SK-N-SH (cell line): ENCODE data around the gene EEF2K. TPM values are rescaled to one million over a fixed set of nuclear protein-coding genes. Genes with fewer than 3 reads are reported as not detected.

Experiments used
- CTCF ChIA-PET: fragments of 300-600, 350-600 bp; formaldehyde crosslinking; extraction: SDS; loops from one replicate; lab custom pipeline; 2021; lab: Yijun Ruan, JAX
- POLR2A ChIA-PET: fragments of 350-600 bp; sonication (Branson Sonifier 250); formaldehyde crosslinking; extraction: SDS; loops from one replicate; lab custom pipeline; 2020; ENCODE audit warnings: antibody characterized with exemption, inconsistent platforms; lab: Yijun Ruan, JAX
- DNase-seq: peaks from one replicate; pipeline ENCODE4 v3.0.0; 2012
- H2AFZ ChIP-seq: fragments of 200-600 bp; sonication (generic); 2 replicates; pipeline ENCODE4 v1.8.1; 2016; ENCODE audit warnings: antibody characterized with exemption, mild to moderate bottlenecking, low read depth
- H3F3A ChIP-seq: fragments of 200-600 bp; sonication (generic); replicated peaks from 2 replicates; pipeline ENCODE3; 2016; ENCODE audit warnings: antibody characterized with exemption, mild to moderate bottlenecking; ENCODE audit not compliant: insufficient read depth
- H3K27ac ChIP-seq, 2 experiments: fragments of 200-500 bp in 1 of 2; fragments of 200-600 bp in 1 of 2; sonication (Bioruptor generic) in 1 of 2; sonication (generic), shearing (Covaris generic) in 1 of 2; 2 replicates each; pipeline versions ENCODE4 v1.5.1 to v1.6.1; 2014 to 2016; ENCODE audit warnings: low read depth in 2 of 2, inconsistent platforms in 1 of 2, low read length in 1 of 2, mild to moderate bottlenecking in 1 of 2, mixed read lengths in 1 of 2
- H3K27me3 ChIP-seq: fragments of 200-600 bp; sonication (generic), shearing (Covaris generic); 2 replicates; pipeline ENCODE4 v1.6.1; 2016; ENCODE audit warnings: mixed run types; ENCODE audit not compliant: insufficient read depth
- H3K36me3 ChIP-seq, 2 experiments: fragments of 200-500 bp in 1 of 2; fragments of 200-600 bp in 1 of 2; sonication (Bioruptor generic) in 1 of 2; sonication (generic) in 1 of 2; replicated peaks in 1 of 2; 2 replicates each; pipeline versions ENCODE3 to v1.5.1; 2014 to 2016; ENCODE audit warnings: low read length in 1 of 2, mild to moderate bottlenecking in 1 of 2; ENCODE audit not compliant: insufficient read depth in 2 of 2, control insufficient read depth in 1 of 2
- H3K4me1 ChIP-seq, 2 experiments: fragments of 200-500 bp in 1 of 2; fragments of 200-600 bp in 1 of 2; sonication (Bioruptor generic) in 1 of 2; sonication (generic), shearing (Covaris generic) in 1 of 2; 2 replicates each; pipeline versions ENCODE4 v1.5.1 to v1.6.1; 2014 to 2016; ENCODE audit warnings: low read depth in 1 of 2, low read length in 1 of 2, mixed run types in 1 of 2; ENCODE audit not compliant: insufficient read depth in 2 of 2, control insufficient read depth in 1 of 2
- H3K4me2 ChIP-seq: fragments of 200-600 bp; sonication (generic), shearing (Covaris generic); 2 replicates; pipeline ENCODE4 v1.6.1; 2017; ENCODE audit warnings: mixed run types
- H3K4me3 ChIP-seq, 2 experiments: fragments of 200-500 bp in 1 of 2; fragments of 200-600 bp in 1 of 2; sonication (Bioruptor generic) in 1 of 2; sonication (generic), shearing (Covaris generic) in 1 of 2; 2 replicates each; pipeline versions ENCODE4 v1.5.1 to v1.8.1; 2014 to 2016; ENCODE audit warnings: low read depth in 2 of 2, inconsistent platforms in 1 of 2, low read length in 1 of 2, mild to moderate bottlenecking in 1 of 2, mixed read lengths in 1 of 2, moderate library complexity in 1 of 2
- H3K79me2 ChIP-seq: fragments of 200-600 bp; sonication (generic); 2 replicates; pipeline ENCODE4 v1.8.1; 2017; ENCODE audit warnings: mild to moderate bottlenecking; ENCODE audit not compliant: insufficient read depth
- H3K9ac ChIP-seq: fragments of 200-600 bp; sonication (generic); 2 replicates; pipeline ENCODE4 v1.6.1; 2017; ENCODE audit warnings: mixed run types
- H3K9me2 ChIP-seq: fragments of 200-600 bp; sonication (generic); 2 replicates; pipeline ENCODE4 v1.6.1; 2017; ENCODE audit warnings: mixed run types
- H3K9me3 ChIP-seq: fragments of 200-600 bp; sonication (generic); 2 replicates; pipeline ENCODE4 v1.6.1; 2017; ENCODE audit warnings: mixed run types, mild to moderate bottlenecking, moderate library complexity
- H4K20me1 ChIP-seq: fragments of 200-600 bp; sonication (generic); 2 replicates; pipeline ENCODE4 v1.6.1; 2017; ENCODE audit warnings: mild to moderate bottlenecking, mixed run types; ENCODE audit not compliant: insufficient read depth
- EZH2phosphoT487 ChIP-seq: fragments of 200-600 bp; sonication (generic); IDR thresholded peaks from 2 replicates; pipeline ENCODE4 v1.6.1; 2017; ENCODE audit warnings: low read depth, mixed run types, mild to moderate bottlenecking, antibody characterized with exemption, moderate library complexity, borderline replicate concordance
- FOSL2 ChIP-seq: IDR thresholded peaks from 2 replicates; pipeline ENCODE4 v1.4.0; 2012; ENCODE audit warnings: low read depth, mild to moderate bottlenecking, moderate library complexity, borderline replicate concordance
- FOXJ3 ChIP-seq: sonication (generic); formaldehyde crosslinking; IDR thresholded peaks from 2 replicates; pipeline ENCODE4 v1.5.1; 2020; ENCODE audit warnings: mild to moderate bottlenecking, missing genetic modification reagents
- FOXM1 ChIP-seq: IDR thresholded peaks from 2 replicates; pipeline ENCODE4 v1.4.0; 2012; ENCODE audit warnings: low read depth, mild to moderate bottlenecking
- JUND ChIP-seq: IDR thresholded peaks from 2 replicates; pipeline ENCODE4 v1.4.0; 2012
- PBX3 ChIP-seq: IDR thresholded peaks from 2 replicates; pipeline ENCODE4; 2012
- RFX5 ChIP-seq: IDR thresholded peaks from 2 replicates; pipeline ENCODE4 v1.6.1; 2012; ENCODE audit warnings: mild to moderate bottlenecking, improper control_type of control experiment, low read length
- RXRA ChIP-seq: IDR thresholded peaks from 2 replicates; pipeline ENCODE4 v1.4.0; 2012; ENCODE audit warnings: low read depth, mild to moderate bottlenecking, borderline replicate concordance
- TAF1 ChIP-seq: IDR thresholded peaks from 2 replicates; pipeline ENCODE4 v1.6.1; 2012; ENCODE audit warnings: low read depth, mild to moderate bottlenecking, low read length, moderate library complexity, borderline replicate concordance
- TCF12 ChIP-seq: IDR thresholded peaks from 2 replicates; pipeline ENCODE4 v1.4.0; 2012
- YY1 ChIP-seq: IDR thresholded peaks from 2 replicates; pipeline ENCODE4 v1.4.0; 2012; ENCODE audit warnings: low read depth, mild to moderate bottlenecking
- ZBTB33 ChIP-seq: IDR thresholded peaks from 2 replicates; pipeline ENCODE4 v1.4.0; 2012; ENCODE audit warnings: low read depth, borderline replicate concordance
- WGBS: methylation state at CpG from one replicate; pipeline ENCODE4 v1.1.6; 2017; ENCODE audit warnings: low lambda C conversion rate; 5-methylcytosine and 5-hydroxymethylcytosine counted together
- polyA plus RNA-seq, 3 experiments: library from polyadenylated mRNA; depleted of rRNA; stranded (reverse); fragments of >200 nt; gene quantifications; 2 replicates each; pipeline ENCODE4 v1.2.3, GENCODE V29; 2012
- TF ChIP-seq, protein P1 (sequence below): IDR thresholded peaks from 2 replicates; pipeline ENCODE4 v1.6.1; 2012; ENCODE audit warnings: mild to moderate bottlenecking, low read depth, low read length, moderate library complexity

The EEF2K gene
- polyA plus RNA-seq, 1 of the 3 experiments (the other 2 are of a cell fraction), result 8.0 TPM

DNA sequence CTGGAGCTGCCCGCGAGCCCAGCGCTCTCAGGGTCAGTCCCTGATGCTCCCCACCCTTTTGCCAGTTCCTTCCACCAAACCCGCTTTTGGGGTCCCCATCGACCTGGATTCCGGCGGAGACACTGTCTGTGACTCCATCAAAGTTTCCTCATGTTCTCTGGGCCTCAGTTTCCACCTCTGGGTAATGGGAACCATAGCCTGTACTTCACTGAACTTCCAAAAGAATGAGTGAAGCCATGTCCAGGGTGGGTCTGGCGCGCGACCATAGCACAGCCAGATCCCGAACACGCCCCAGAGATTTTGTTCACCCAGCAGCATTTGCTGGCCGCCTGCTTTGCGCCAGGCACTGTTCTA, 43.4 kb upstream of the EEF2K start:
- no peaks in the 10 kb centered on the region for H3K9me2 ChIP-seq
- ChIA-PET POLR2A (no interaction called here), CTCF (interaction anchor here (1.0 to 1.5 kb wide), 4 partner anchors 26 to 159 kb away, joined by 3 to 5 read pairs (median 3); no protein-coding TSS in a partner anchor)
- WGBS, result 18% methylated on average over 4 of the region's 14 CpGs
- H3K79me2 ChIP-seq, result no peaks in the 10 kb centered on the region
- H3K4me1 ChIP-seq, result no peaks in the 10 kb centered on the region; a peak in 1 of 4 replicates
- H3K27me3 ChIP-seq, result peaks cover 10% of the 10 kb centered on the region; the same call in 1 of the 2 replicates
- H2AFZ ChIP-seq, result no peak overlapping the region
- H3K27ac ChIP-seq, result no peak overlapping the region
- no peaks in the 10 kb centered on the region for H3K9me3 ChIP-seq
- H3K4me3 ChIP-seq, result peak overlapping the region in 1 of 2 experiments; percentile 13; a peak in 1 of 4 replicates
- no peak overlapping the region for H3K4me2 ChIP-seq
- no peak overlapping the region for H3K9ac ChIP-seq
- TF ChIP-seq ZBTB33 (no peak), YY1 (no peak), FOSL2 (no peak), FOXJ3 (CRISPR knock-in tag) (no peak), RFX5 (no peak), EZH2phosphoT487 (no peak), RXRA (no peak), TCF12 (no peak), JUND (no peak), PBX3 (no peak), FOXM1 (no peak), TAF1 (no peak)
- TF ChIP-seq, protein P1, sequence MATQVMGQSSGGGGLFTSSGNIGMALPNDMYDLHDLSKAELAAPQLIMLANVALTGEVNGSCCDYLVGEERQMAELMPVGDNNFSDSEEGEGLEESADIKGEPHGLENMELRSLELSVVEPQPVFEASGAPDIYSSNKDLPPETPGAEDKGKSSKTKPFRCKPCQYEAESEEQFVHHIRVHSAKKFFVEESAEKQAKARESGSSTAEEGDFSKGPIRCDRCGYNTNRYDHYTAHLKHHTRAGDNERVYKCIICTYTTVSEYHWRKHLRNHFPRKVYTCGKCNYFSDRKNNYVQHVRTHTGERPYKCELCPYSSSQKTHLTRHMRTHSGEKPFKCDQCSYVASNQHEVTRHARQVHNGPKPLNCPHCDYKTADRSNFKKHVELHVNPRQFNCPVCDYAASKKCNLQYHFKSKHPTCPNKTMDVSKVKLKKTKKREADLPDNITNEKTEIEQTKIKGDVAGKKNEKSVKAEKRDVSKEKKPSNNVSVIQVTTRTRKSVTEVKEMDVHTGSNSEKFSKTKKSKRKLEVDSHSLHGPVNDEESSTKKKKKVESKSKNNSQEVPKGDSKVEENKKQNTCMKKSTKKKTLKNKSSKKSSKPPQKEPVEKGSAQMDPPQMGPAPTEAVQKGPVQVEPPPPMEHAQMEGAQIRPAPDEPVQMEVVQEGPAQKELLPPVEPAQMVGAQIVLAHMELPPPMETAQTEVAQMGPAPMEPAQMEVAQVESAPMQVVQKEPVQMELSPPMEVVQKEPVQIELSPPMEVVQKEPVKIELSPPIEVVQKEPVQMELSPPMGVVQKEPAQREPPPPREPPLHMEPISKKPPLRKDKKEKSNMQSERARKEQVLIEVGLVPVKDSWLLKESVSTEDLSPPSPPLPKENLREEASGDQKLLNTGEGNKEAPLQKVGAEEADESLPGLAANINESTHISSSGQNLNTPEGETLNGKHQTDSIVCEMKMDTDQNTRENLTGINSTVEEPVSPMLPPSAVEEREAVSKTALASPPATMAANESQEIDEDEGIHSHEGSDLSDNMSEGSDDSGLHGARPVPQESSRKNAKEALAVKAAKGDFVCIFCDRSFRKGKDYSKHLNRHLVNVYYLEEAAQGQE, result no peak
- H4K20me1 ChIP-seq, result no peaks in the 10 kb centered on the region
- H3F3A ChIP-seq, result no peaks in the 10 kb centered on the region
- H3K36me3 ChIP-seq, result no peaks in the 10 kb centered on the region
- DNase-seq, result no peak
